Nephron (organoid): ENCODE results near the gene SERPINB1.

Source experiments
- H3K27ac Mint-ChIP-seq, 3 experiments: 2 replicates each; pipeline ENCODE4 v1.8.0; 2020; ENCODE audit warnings: mixed read lengths in 3 of 3, mild to moderate bottlenecking in 2 of 3, moderate library complexity in 1 of 3
- H3K27me3 Mint-ChIP-seq: 2 replicates; pipeline ENCODE4 v1.8.0; 2021; ENCODE audit warnings: low read depth, mild to moderate bottlenecking, moderate library complexity, mixed read lengths
- H3K36me3 Mint-ChIP-seq: 2 replicates; pipeline ENCODE4 v1.8.0; 2020; ENCODE audit warnings: low read depth, mixed read lengths
- H3K4me1 Mint-ChIP-seq: 2 replicates; pipeline ENCODE4 v1.8.0; 2020; ENCODE audit warnings: mixed read lengths
- H3K4me3 Mint-ChIP-seq, 3 experiments: 2 replicates each; pipeline ENCODE4 v1.8.0; 2020; ENCODE audit warnings: mild to moderate bottlenecking in 3 of 3, mixed read lengths in 3 of 3, moderate library complexity in 2 of 3
- H3K9me3 Mint-ChIP-seq: 2 replicates; pipeline ENCODE4 v1.8.0; 2020; ENCODE audit warnings: mixed read lengths
- TF ChIP-seq, protein P1 (sequence below), 3 experiments: fragments of 200-600 bp; sonication (generic); IDR thresholded peaks; one replicate each; pipeline ENCODE4 v1.5.0; 2021; ENCODE audit warnings: antibody characterized with exemption in 3 of 3; ENCODE audit not compliant: unreplicated experiment in 3 of 3

The SERPINB1 gene

DNA sequence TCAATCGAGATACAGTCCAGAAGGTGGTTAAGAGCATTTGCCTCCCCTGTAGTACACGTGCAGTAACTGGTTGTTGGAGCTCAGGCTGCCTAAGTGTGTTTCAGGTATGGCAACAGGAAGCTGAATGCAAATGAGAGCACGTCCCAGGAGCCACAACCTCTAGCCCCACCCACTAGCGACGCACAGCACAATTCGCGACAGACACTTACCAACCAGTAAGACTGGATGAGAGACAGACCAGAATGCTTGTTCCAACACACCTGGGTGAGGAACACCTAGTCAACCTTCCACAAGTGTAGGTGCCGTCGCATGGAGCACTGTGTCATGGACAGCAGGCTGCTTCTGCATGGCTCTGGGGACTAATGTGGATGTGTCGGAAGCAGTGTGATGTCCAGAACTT, 7.2 kb upstream of the SERPINB1 start:
- H3K27me3 Mint-ChIP-seq: peaks cover 3% of the 10 kb centered on the region
- TF ChIP-seq, protein P1, sequence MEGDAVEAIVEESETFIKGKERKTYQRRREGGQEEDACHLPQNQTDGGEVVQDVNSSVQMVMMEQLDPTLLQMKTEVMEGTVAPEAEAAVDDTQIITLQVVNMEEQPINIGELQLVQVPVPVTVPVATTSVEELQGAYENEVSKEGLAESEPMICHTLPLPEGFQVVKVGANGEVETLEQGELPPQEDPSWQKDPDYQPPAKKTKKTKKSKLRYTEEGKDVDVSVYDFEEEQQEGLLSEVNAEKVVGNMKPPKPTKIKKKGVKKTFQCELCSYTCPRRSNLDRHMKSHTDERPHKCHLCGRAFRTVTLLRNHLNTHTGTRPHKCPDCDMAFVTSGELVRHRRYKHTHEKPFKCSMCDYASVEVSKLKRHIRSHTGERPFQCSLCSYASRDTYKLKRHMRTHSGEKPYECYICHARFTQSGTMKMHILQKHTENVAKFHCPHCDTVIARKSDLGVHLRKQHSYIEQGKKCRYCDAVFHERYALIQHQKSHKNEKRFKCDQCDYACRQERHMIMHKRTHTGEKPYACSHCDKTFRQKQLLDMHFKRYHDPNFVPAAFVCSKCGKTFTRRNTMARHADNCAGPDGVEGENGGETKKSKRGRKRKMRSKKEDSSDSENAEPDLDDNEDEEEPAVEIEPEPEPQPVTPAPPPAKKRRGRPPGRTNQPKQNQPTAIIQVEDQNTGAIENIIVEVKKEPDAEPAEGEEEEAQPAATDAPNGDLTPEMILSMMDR (IDR thresholded peaks at IDR 0.05; ENCODE audit: unreplicated experiment in 3 of 3): no peak
- no peak overlapping the region for H3K27ac Mint-ChIP-seq
- no peaks in the 10 kb centered on the region for H3K36me3 Mint-ChIP-seq
- no peak overlapping the region for H3K4me3 Mint-ChIP-seq
- H3K4me1 Mint-ChIP-seq: peaks cover 33% of the 10 kb centered on the region
- no peaks in the 10 kb centered on the region for H3K9me3 Mint-ChIP-seq

GRCh38 chr6:2845880-2846208, 4.2 kb upstream of the SERPINB1 start:
- Mint-ChIP-seq H3K36me3 (no peaks in the 10 kb centered on the region), H3K4me1 (peaks cover 45% of the 10 kb centered on the region), H3K27me3 (peaks cover 3% of the 10 kb centered on the region), H3K4me3 (no peak overlapping the region), H3K9me3 (no peaks in the 10 kb centered on the region), H3K27ac (no peak overlapping the region)
- TF ChIP-seq, protein P1 (IDR thresholded peaks at IDR 0.05; ENCODE audit: unreplicated experiment in 3 of 3): no peak

GRCh38 chr6:2844008-2844407, 2.3 kb upstream of the SERPINB1 start:
- H3K27me3 Mint-ChIP-seq: no peaks in the 10 kb centered on the region
- peak overlapping the region in 2 of 3 experiments; percentile 42 to 58 for H3K4me3 Mint-ChIP-seq
- peaks cover 57% of the 10 kb centered on the region for H3K4me1 Mint-ChIP-seq
- H3K36me3 Mint-ChIP-seq: no peaks in the 10 kb centered on the region
- TF ChIP-seq, protein P1 (IDR thresholded peaks at IDR 0.05; ENCODE audit: unreplicated experiment in 3 of 3): no peak
- no peaks in the 10 kb centered on the region for H3K9me3 Mint-ChIP-seq
- peak overlapping the region; percentile 28 to 53 (median 44) for H3K27ac Mint-ChIP-seq

GRCh38 chr6:2843138-2843740, 1.6 kb upstream of the SERPINB1 start:
- H3K9me3 Mint-ChIP-seq: no peaks in the 10 kb centered on the region
- H3K27ac Mint-ChIP-seq: peak overlapping the region; percentile 28 to 53 (median 44)
- peaks cover 57% of the 10 kb centered on the region for H3K4me1 Mint-ChIP-seq
- no peaks in the 10 kb centered on the region for H3K36me3 Mint-ChIP-seq
- no peaks in the 10 kb centered on the region for H3K27me3 Mint-ChIP-seq
- TF ChIP-seq, protein P1 (IDR thresholded peaks at IDR 0.05; ENCODE audit: unreplicated experiment in 3 of 3): no peak
- peak overlapping the region; percentile 3 to 58 (median 42) for H3K4me3 Mint-ChIP-seq

- Mint-ChIP-seq H3K4me1 (peaks cover 60% of the 10 kb centered on the region), H3K4me3 (peak overlapping the region; percentile 68 to 74 (median 71)), H3K27ac (peak overlapping the region; percentile 63 to 78 (median 69)), H3K36me3 (no peaks in the 10 kb centered on the region), H3K27me3 (no peaks in the 10 kb centered on the region), H3K9me3 (no peaks in the 10 kb centered on the region)
- TF ChIP-seq, protein P1 (IDR thresholded peaks at IDR 0.05; ENCODE audit: unreplicated experiment in 3 of 3): no peak
Measured at GRCh38 chr6:2842139-2842552, 483 bp upstream of the SERPINB1 start.

GRCh38 chr6:2840749-2841061, 958 bp downstream of the SERPINB1 start:
- peak overlapping the region; percentile 66 to 78 (median 74) for H3K4me3 Mint-ChIP-seq
- H3K4me1 Mint-ChIP-seq: peaks cover 52% of the 10 kb centered on the region
- H3K36me3 Mint-ChIP-seq: peaks cover 11% of the 10 kb centered on the region
- no peaks in the 10 kb centered on the region for H3K27me3 Mint-ChIP-seq
- H3K27ac Mint-ChIP-seq: peak overlapping the region in 2 of 3 experiments; percentile 95 to 96
- no peaks in the 10 kb centered on the region for H3K9me3 Mint-ChIP-seq
- TF ChIP-seq, protein P1 (IDR thresholded peaks at IDR 0.05; ENCODE audit: unreplicated experiment in 3 of 3): no peak
